ENCODE measurements around the gene JCHAIN. TPM values are rescaled to one million over a fixed set of nuclear protein-coding genes. Genes with fewer than 3 reads are reported as not detected.

JCHAIN gene
- total and polyA plus RNA-seq, 7 experiments from 2014 or later = 0.81 to 223 (median 36.9) TPM; not detected in 3

DNA sequence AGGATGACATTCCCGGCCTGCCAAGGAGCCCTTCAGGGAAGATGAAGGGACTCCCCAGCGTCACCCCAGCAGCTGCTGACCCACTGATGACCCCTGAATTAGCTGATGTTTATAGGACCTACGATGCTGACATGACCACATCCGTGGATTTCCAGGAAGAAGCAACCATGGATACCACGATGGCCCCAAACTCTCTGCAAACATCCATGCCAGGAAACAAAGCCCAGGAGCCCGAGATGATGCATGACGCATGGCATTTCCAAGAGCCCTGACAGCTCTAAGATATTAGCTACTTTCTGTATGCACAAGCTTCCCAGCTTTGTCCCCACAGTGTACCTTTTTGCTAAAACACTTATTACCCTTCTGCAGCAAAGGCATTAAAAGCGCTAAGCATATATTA is 59.8 kb downstream of the JCHAIN start:
- DNase-seq = no peak
- CTCF ChIA-PET = no interaction called here
- no peaks in the 10 kb centered on the region for H3K4me1 ChIP-seq (ENCODE audit: control insufficient read depth in 2 of 2, insufficient read depth in 2 of 2, low read length in 2 of 2)
- H3K4me3 ChIP-seq (ENCODE audit: low read length) = no peak overlapping the region
- H3K36me3 Mint-ChIP-seq = no peaks in the 10 kb centered on the region
- POLR2A ChIA-PET = no interaction called here
- no peak for ATAC-seq
- peaks cover 14 to 28% (median 16%) of the 10 kb centered on the region in 5 donors for H3K27me3 Mint-ChIP-seq
- H3K4me1 Mint-ChIP-seq = peaks cover 0 to 3% (median 0%) of the 10 kb centered on the region in 7 donors
- no peak overlapping the region for H3K4me3 Mint-ChIP-seq
- H3K27ac ChIP-seq (ENCODE audit: low read depth, low read length) = no peak overlapping the region
- no peak overlapping the region for H3K27ac Mint-ChIP-seq
- intact Hi-C loops (cut with micrococcal nuclease) = no loop called here
- H3K9me3 Mint-ChIP-seq = no peaks in the 10 kb centered on the region
- H3K36me3 ChIP-seq (ENCODE audit: control insufficient read depth in 2 of 3, insufficient read depth in 3 of 3, low read length in 3 of 3) = no peaks in the 10 kb centered on the region
- no peaks in the 10 kb centered on the region for H3K27me3 ChIP-seq (ENCODE audit: control insufficient read depth in 2 of 2, insufficient read depth in 2 of 2, low read length in 2 of 2)
- H3K9me3 ChIP-seq (ENCODE audit: control insufficient read depth in 2 of 3, low read length in 3 of 3) = no peaks in the 10 kb centered on the region

Other genes with a start within 250 kb of the JCHAIN start
- not detected for gene MUC7, start 194.3 kb downstream of the JCHAIN start, total RNA-seq
- gene MUC7, start 194.3 kb downstream of the JCHAIN start, polyA plus RNA-seq = not detected
- not detected for gene AMTN, start 147.9 kb downstream of the JCHAIN start, total RNA-seq
- not detected for gene AMTN, start 147.9 kb downstream of the JCHAIN start, polyA plus RNA-seq
- not detected for gene AMBN, start 74.3 kb downstream of the JCHAIN start, total RNA-seq
- not detected for gene AMBN, start 74.3 kb downstream of the JCHAIN start, polyA plus RNA-seq
- not detected for gene ENAM, start 37.8 kb downstream of the JCHAIN start, total RNA-seq
- gene ENAM, start 37.8 kb downstream of the JCHAIN start, polyA plus RNA-seq = not detected
- 10 to 100 TPM; 17.4 to 44.9 (median 36.5) TPM for gene UTP3, start 22.0 kb upstream of the JCHAIN start, total RNA-seq
- gene UTP3, start 22.0 kb upstream of the JCHAIN start, polyA plus RNA-seq = 10 to 100 TPM; 11.3 to 23.2 TPM
- 10 to 100 TPM; 17.3 to 41.2 (median 39.3) TPM for gene RUFY3, start 55.5 kb upstream of the JCHAIN start, total RNA-seq
- 1 to 10 TPM; 4.0 to 5.7 TPM for gene RUFY3, start 55.5 kb upstream of the JCHAIN start, polyA plus RNA-seq
- gene GRSF1, start 173.4 kb upstream of the JCHAIN start, total RNA-seq = 10 to 100 TPM; 35.9 to 76.0 (median 48.0) TPM
- 100 to 1,000 TPM in 1 of 2 donors, 10 to 100 TPM in 1; 89.9 to 111 TPM for gene GRSF1, start 173.4 kb upstream of the JCHAIN start, polyA plus RNA-seq
- gene MOB1B, start 235.9 kb upstream of the JCHAIN start, total RNA-seq = 10 to 100 TPM; 12.0 to 20.3 (median 13.5) TPM
- 1 to 10 TPM; 2.0 to 2.1 TPM for gene MOB1B, start 235.9 kb upstream of the JCHAIN start, polyA plus RNA-seq